HFFc6 (cell line): ENCODE measurements around the gene GPC6. TPM values are rescaled to one million over a fixed set of nuclear protein-coding genes. Genes with fewer than 3 reads are reported as not detected.
"Not testable (repeated sequence)": the region's sequence is repeated elsewhere in the genome, so short reads cannot be mapped to it uniquely, and the experiment has no call there.

Experiments used
- DNase-seq: peaks from one replicate; pipeline ENCODE4 v3.0.0-alpha.2; 2018
- H3K27ac Mint-ChIP-seq: 2 replicates; pipeline ENCODE4 v1.8.0; 2020; ENCODE audit warnings: mild to moderate bottlenecking, mixed read lengths
- H3K27me3 Mint-ChIP-seq: 2 replicates; pipeline ENCODE4 v1.8.0; 2021; ENCODE audit warnings: mild to moderate bottlenecking, moderate library complexity, mixed read lengths; ENCODE audit not compliant: insufficient read depth
- H3K36me3 Mint-ChIP-seq: 2 replicates; pipeline ENCODE4 v1.8.0; 2021; ENCODE audit warnings: low read depth, mixed read lengths
- H3K4me1 Mint-ChIP-seq: 2 replicates; pipeline ENCODE4 v1.8.0; 2020; ENCODE audit warnings: low read depth, mixed read lengths
- H3K4me3 Mint-ChIP-seq: 2 replicates; pipeline ENCODE4 v1.8.0; 2020; ENCODE audit warnings: mild to moderate bottlenecking, moderate library complexity, mixed read lengths
- H3K9me3 Mint-ChIP-seq: 2 replicates; pipeline ENCODE4 v1.8.0; 2020; ENCODE audit warnings: mild to moderate bottlenecking, mixed read lengths
- CTCF ChIP-seq: fragments of 200-600 bp; sonication (generic); IDR thresholded peaks from 2 replicates; pipeline ENCODE4 v1.5.0; 2021; ENCODE audit warnings: antibody characterized with exemption, mild to moderate bottlenecking
- total RNA-seq, 6 experiments: library from RNA; stranded (reverse); fragmentation: NEBNext Ultra II Directional; extraction: Animal tissue kit (Norgen Biotek cat#: 25700); gene quantifications; 2 replicates in 1 of 6; 3 replicates in 5 of 6; pipeline ENCODE4 v1.2.3, GENCODE V29; 2021

The GPC6 gene
- total RNA-seq, 6 experiments from 2014 or later, result 3.0 to 5.3 (median 4.4) TPM

- no peak for DNase-seq
- no peak for TF ChIP-seq CTCF
- Mint-ChIP-seq H3K9me3 (no peaks in the 10 kb centered on the region), H3K27me3 (no peaks in the 10 kb centered on the region; the same call in 1 of the 2 replicates), H3K27ac (no peak overlapping the region), H3K36me3 (no peaks in the 10 kb centered on the region), H3K4me3 (no peak overlapping the region), H3K4me1 (no peaks in the 10 kb centered on the region; the same call in 1 of the 2 replicates)
Observed at GRCh38 chr13:93320942-93321341, 94.3 kb downstream of the GPC6 start.

- H3K4me1 Mint-ChIP-seq, DNase-seq, H3K4me3 Mint-ChIP-seq: not testable (repeated sequence)
Observed at GRCh38 chr13:93323880-93324279, 97.3 kb downstream of the GPC6 start.

GRCh38 chr13:93325303-93326233 is 99.0 kb downstream of the GPC6 start:
- TF ChIP-seq CTCF, result no peak
- no peak for DNase-seq
- no peak overlapping the region for H3K4me3 Mint-ChIP-seq
- no peak overlapping the region for H3K27ac Mint-ChIP-seq
- H3K27me3 Mint-ChIP-seq, result no peaks in the 10 kb centered on the region; the same call in 1 of the 2 replicates
- peaks cover 6% of the 10 kb centered on the region; the same call in 1 of the 2 replicates for H3K4me1 Mint-ChIP-seq
- H3K9me3 Mint-ChIP-seq, result no peaks in the 10 kb centered on the region
- no peaks in the 10 kb centered on the region for H3K36me3 Mint-ChIP-seq

More at GRCh38 chr13:93323880-93324279, 97.3 kb downstream of the GPC6 start:
- H3K36me3 Mint-ChIP-seq, H3K27me3 Mint-ChIP-seq, H3K27ac Mint-ChIP-seq, H3K9me3 Mint-ChIP-seq: not testable (repeated sequence)

GRCh38 chr13:93326234-93326811 is 99.7 kb downstream of the GPC6 start:
- no peaks in the 10 kb centered on the region for H3K9me3 Mint-ChIP-seq
- no peak overlapping the region for H3K4me3 Mint-ChIP-seq
- H3K27me3 Mint-ChIP-seq, result no peaks in the 10 kb centered on the region; the same call in 1 of the 2 replicates
- H3K4me1 Mint-ChIP-seq, result peaks cover 6% of the 10 kb centered on the region; the same call in 1 of the 2 replicates
- no peaks in the 10 kb centered on the region for H3K36me3 Mint-ChIP-seq
- H3K27ac Mint-ChIP-seq, result no peak overlapping the region
- no peak for TF ChIP-seq CTCF
- DNase-seq, result no peak

GRCh38 chr13:93328943-93329342 is 102.3 kb downstream of the GPC6 start:
- H3K36me3 Mint-ChIP-seq, result no peaks in the 10 kb centered on the region
- no peak for DNase-seq
- no peak for TF ChIP-seq CTCF
- H3K4me1 Mint-ChIP-seq, result peaks cover 6% of the 10 kb centered on the region; the same call in 1 of the 2 replicates
- H3K27me3 Mint-ChIP-seq, result no peaks in the 10 kb centered on the region; the same call in 1 of the 2 replicates
- H3K27ac Mint-ChIP-seq, result no peak overlapping the region
- H3K9me3 Mint-ChIP-seq, result no peaks in the 10 kb centered on the region
- H3K4me3 Mint-ChIP-seq, result no peak overlapping the region

GRCh38 chr13:93336728-93337127 is 110.1 kb downstream of the GPC6 start:
- no peaks in the 10 kb centered on the region for H3K27me3 Mint-ChIP-seq
- no peak overlapping the region for H3K27ac Mint-ChIP-seq
- DNase-seq, result no peak
- no peak overlapping the region for H3K4me3 Mint-ChIP-seq
- no peak for TF ChIP-seq CTCF
- 0 out of 2 replicates have a peak, but pooled peaks cover 7% of the 10 kb centered on the region for H3K9me3 Mint-ChIP-seq
- H3K36me3 Mint-ChIP-seq, result no peaks in the 10 kb centered on the region
- peaks cover 4% of the 10 kb centered on the region; the same call in 1 of the 2 replicates for H3K4me1 Mint-ChIP-seq
